NB4 (cell line): ENCODE results near the gene SEC16A.

Source experiments
- MAX ChIP-seq: IDR thresholded peaks from 2 replicates; pipeline ENCODE4 v1.6.1; 2011; ENCODE audit warnings: low read depth, low read length
- POLR2A ChIP-seq: IDR thresholded peaks from 2 replicates; pipeline ENCODE4 v1.6.1; 2011; ENCODE audit warnings: mild to moderate bottlenecking; ENCODE audit not compliant: insufficient read length; ENCODE audit errors: extremely low read depth
- TF ChIP-seq, protein P1 (sequence below): IDR thresholded peaks from one replicate; pipeline ENCODE4 v1.5.1; 2012; ENCODE audit warnings: low read depth, low read length

- TF ChIP-seq, protein P1, sequence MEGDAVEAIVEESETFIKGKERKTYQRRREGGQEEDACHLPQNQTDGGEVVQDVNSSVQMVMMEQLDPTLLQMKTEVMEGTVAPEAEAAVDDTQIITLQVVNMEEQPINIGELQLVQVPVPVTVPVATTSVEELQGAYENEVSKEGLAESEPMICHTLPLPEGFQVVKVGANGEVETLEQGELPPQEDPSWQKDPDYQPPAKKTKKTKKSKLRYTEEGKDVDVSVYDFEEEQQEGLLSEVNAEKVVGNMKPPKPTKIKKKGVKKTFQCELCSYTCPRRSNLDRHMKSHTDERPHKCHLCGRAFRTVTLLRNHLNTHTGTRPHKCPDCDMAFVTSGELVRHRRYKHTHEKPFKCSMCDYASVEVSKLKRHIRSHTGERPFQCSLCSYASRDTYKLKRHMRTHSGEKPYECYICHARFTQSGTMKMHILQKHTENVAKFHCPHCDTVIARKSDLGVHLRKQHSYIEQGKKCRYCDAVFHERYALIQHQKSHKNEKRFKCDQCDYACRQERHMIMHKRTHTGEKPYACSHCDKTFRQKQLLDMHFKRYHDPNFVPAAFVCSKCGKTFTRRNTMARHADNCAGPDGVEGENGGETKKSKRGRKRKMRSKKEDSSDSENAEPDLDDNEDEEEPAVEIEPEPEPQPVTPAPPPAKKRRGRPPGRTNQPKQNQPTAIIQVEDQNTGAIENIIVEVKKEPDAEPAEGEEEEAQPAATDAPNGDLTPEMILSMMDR: no peak
- TF ChIP-seq MAX: no peak
- no peak for TF ChIP-seq POLR2A
Observed at GRCh38 chr9:136451221-136451877, 31.5 kb downstream of the SEC16A start.
